H9 (cell line): ENCODE measurements around the gene CDH16. TPM values are rescaled to one million over a fixed set of nuclear protein-coding genes. Genes with fewer than 3 reads are reported as not detected.

Experiments
- DNase-seq: peaks from one replicate; pipeline ENCODE4 v3.0.0-alpha.2; 2017
- H2AFZ ChIP-seq: one replicate; pipeline ENCODE4 v1.6.1; 2013; ENCODE audit warnings: mild to moderate bottlenecking, low read length, control low read depth, moderate library complexity
- H2AK5ac ChIP-seq: 2 replicates; pipeline ENCODE4 v1.6.1; 2013; ENCODE audit warnings: low read length, control low read depth, mixed read lengths; ENCODE audit not compliant: insufficient read length
- H2BK120ac ChIP-seq: one replicate; pipeline ENCODE4 v1.6.1; 2013; ENCODE audit warnings: low read depth, mild to moderate bottlenecking, low read length, control low read depth, inconsistent platforms; ENCODE audit not compliant: poor library complexity, severe bottlenecking
- H2BK12ac ChIP-seq: 2 replicates; pipeline ENCODE4 v1.6.1; 2013; ENCODE audit warnings: low read length, control low read depth, mixed read lengths, low read depth; ENCODE audit not compliant: insufficient read length
- H2BK15ac ChIP-seq: 2 replicates; pipeline ENCODE4 v1.6.1; 2013; ENCODE audit warnings: low read depth, low read length, control low read depth
- H2BK20ac ChIP-seq: one replicate; pipeline ENCODE4 v1.6.1; 2013; ENCODE audit warnings: low read depth, mild to moderate bottlenecking, low read length, control low read depth, inconsistent platforms; ENCODE audit not compliant: poor library complexity, severe bottlenecking
- H2BK5ac ChIP-seq: 2 replicates; pipeline ENCODE4 v1.6.1; 2013; ENCODE audit warnings: low read length, control low read depth, mixed read lengths; ENCODE audit not compliant: insufficient read length
- H3K14ac ChIP-seq: 2 replicates; pipeline ENCODE4 v1.6.1; 2013; ENCODE audit warnings: low read length, control low read depth; ENCODE audit not compliant: insufficient read depth
- H3K18ac ChIP-seq: 2 replicates; pipeline ENCODE4 v1.6.1; 2013; ENCODE audit warnings: low read depth, mild to moderate bottlenecking, mixed read lengths, low read length, control low read depth; ENCODE audit not compliant: insufficient read length
- H3K23ac ChIP-seq: 2 replicates; pipeline ENCODE4 v1.6.1; 2013; ENCODE audit warnings: low read length, control low read depth, mixed read lengths, low read depth; ENCODE audit not compliant: insufficient read length
- H3K23me2 ChIP-seq: 2 replicates; pipeline ENCODE4 v1.6.1; 2013; ENCODE audit warnings: low read depth, mild to moderate bottlenecking, mixed read lengths, low read length, control low read depth; ENCODE audit not compliant: insufficient read length, poor library complexity, severe bottlenecking
- H3K27ac ChIP-seq: 2 replicates; pipeline ENCODE4 v1.5.1; 2013; ENCODE audit warnings: low read length, control low read depth, mixed read lengths, low read depth; ENCODE audit not compliant: insufficient read length
- H3K27me3 ChIP-seq: 2 replicates; pipeline ENCODE4 v1.6.1; 2013; ENCODE audit warnings: low read length, control low read depth, inconsistent platforms; ENCODE audit not compliant: insufficient read depth
- H3K4ac ChIP-seq: 2 replicates; pipeline ENCODE4 v1.6.1; 2013; ENCODE audit warnings: low read depth, mild to moderate bottlenecking, control low read depth, inconsistent platforms, low read length, moderate library complexity
- H3K4me1 ChIP-seq: 2 replicates; pipeline ENCODE4 v1.6.1; 2013; ENCODE audit warnings: low read length, control low read depth, inconsistent platforms; ENCODE audit not compliant: insufficient read depth
- H3K4me2 ChIP-seq: 2 replicates; pipeline ENCODE4 v1.6.1; 2013; ENCODE audit warnings: low read length, control low read depth, mixed read lengths; ENCODE audit not compliant: insufficient read length, insufficient read depth
- H3K56ac ChIP-seq: 2 replicates; pipeline ENCODE4 v1.6.1; 2013; ENCODE audit warnings: low read depth, mild to moderate bottlenecking, mixed read lengths, low read length, control low read depth; ENCODE audit not compliant: insufficient read length
- H3K79me1 ChIP-seq: 2 replicates; pipeline ENCODE4 v1.6.1; 2013; ENCODE audit warnings: low read depth, mild to moderate bottlenecking, moderate library complexity, low read length, control low read depth, inconsistent platforms; ENCODE audit not compliant: insufficient read depth, poor library complexity, severe bottlenecking
- H3K79me2 ChIP-seq: 2 replicates; pipeline ENCODE4 v1.6.1; 2013; ENCODE audit warnings: low read length, control low read depth, inconsistent platforms; ENCODE audit not compliant: insufficient read depth
- H3K9ac ChIP-seq: 2 replicates; pipeline ENCODE4 v1.6.1; 2013; ENCODE audit warnings: low read length, control low read depth, mixed read lengths; ENCODE audit not compliant: insufficient read length; ENCODE audit errors: extremely low read depth
- H3K9me3 ChIP-seq: one replicate; pipeline ENCODE4 v1.6.1; 2013; ENCODE audit warnings: low read depth, low read length, inconsistent platforms; ENCODE audit not compliant: control insufficient read depth
- H3T11ph ChIP-seq: one replicate; pipeline ENCODE4 v1.6.1; 2013; ENCODE audit warnings: mild to moderate bottlenecking, low read length, control low read depth, inconsistent platforms
- H4K20me1 ChIP-seq: one replicate; pipeline ENCODE4 v1.6.1; 2013; ENCODE audit not compliant: control insufficient read depth, insufficient read length, insufficient read depth
- H4K5ac ChIP-seq: 2 replicates; pipeline ENCODE4 v1.6.1; 2013; ENCODE audit warnings: low read depth, mild to moderate bottlenecking, mixed read lengths, low read length, control low read depth; ENCODE audit not compliant: insufficient read length
- H4K8ac ChIP-seq: replicated peaks from 2 replicates; pipeline ENCODE4 v1.6.1; 2013; ENCODE audit warnings: low read length, control low read depth, mixed read lengths, low read depth; ENCODE audit not compliant: insufficient read length
- H4K91ac ChIP-seq: 2 replicates; pipeline ENCODE4 v1.6.1; 2013; ENCODE audit warnings: low read depth, mild to moderate bottlenecking, moderate library complexity, mixed read lengths, low read length, control low read depth; ENCODE audit not compliant: insufficient read length
- H3K27ac Mint-ChIP-seq, 3 experiments: 2 replicates in 2 of 3; 3 replicates in 1 of 3; pipeline ENCODE4 v1.8.0; 2020 to 2021; ENCODE audit warnings: mixed read lengths in 3 of 3, mild to moderate bottlenecking in 1 of 3, moderate library complexity in 1 of 3
- H3K27me3 Mint-ChIP-seq: 2 replicates; pipeline ENCODE4 v1.8.0; 2021; ENCODE audit warnings: low read depth, mild to moderate bottlenecking, moderate library complexity, mixed read lengths
- H3K36me3 Mint-ChIP-seq, 3 experiments: 2 replicates in 2 of 3; 3 replicates in 1 of 3; pipeline ENCODE4 v1.8.0; 2020 to 2021; ENCODE audit warnings: low read depth in 3 of 3, mixed read lengths in 3 of 3; ENCODE audit not compliant: insufficient read depth in 1 of 3
- H3K4me1 Mint-ChIP-seq, 2 experiments: 2 replicates each; pipeline ENCODE4 v1.8.0; 2020; ENCODE audit warnings: mixed read lengths in 2 of 2
- H3K4me3 Mint-ChIP-seq, 2 experiments: 2 replicates in 1 of 2; 3 replicates in 1 of 2; pipeline ENCODE4 v1.8.0; 2020 to 2021; ENCODE audit warnings: mild to moderate bottlenecking in 2 of 2, mixed read lengths in 2 of 2, moderate library complexity in 1 of 2
- H3K9me3 Mint-ChIP-seq, 2 experiments: 2 replicates in 1 of 2; 3 replicates in 1 of 2; pipeline ENCODE4 v1.8.0; 2020; ENCODE audit warnings: mild to moderate bottlenecking in 2 of 2, mixed read lengths in 2 of 2, moderate library complexity in 1 of 2
- WGBS: extraction: QIAGEN DNeasy Blood & Tissue Kit; methylation state at CpG from one replicate; pipeline ENCODE4 v1.1.7; 2013; ENCODE audit warnings: missing lambda C conversion rate, low lambda C conversion rate, mixed read lengths; ENCODE audit not compliant: insufficient read length; ENCODE audit errors: extremely low coverage; 5-methylcytosine and 5-hydroxymethylcytosine counted together
- total RNA-seq: library from RNA; stranded (reverse); gene quantifications from 2 replicates; pipeline ENCODE4 v1.2.1, GENCODE V29; 2021
- TF ChIP-seq, protein P1 (sequence below): fragments of 200-600 bp; sonication (generic); conservative IDR thresholded peaks from 3 replicates; pipeline ENCODE4 v1.8.0; 2021; ENCODE audit warnings: antibody characterized with exemption, mild to moderate bottlenecking

The CDH16 gene
- total RNA-seq, 1 experiment from 2014 or later, result not detected

DNA sequence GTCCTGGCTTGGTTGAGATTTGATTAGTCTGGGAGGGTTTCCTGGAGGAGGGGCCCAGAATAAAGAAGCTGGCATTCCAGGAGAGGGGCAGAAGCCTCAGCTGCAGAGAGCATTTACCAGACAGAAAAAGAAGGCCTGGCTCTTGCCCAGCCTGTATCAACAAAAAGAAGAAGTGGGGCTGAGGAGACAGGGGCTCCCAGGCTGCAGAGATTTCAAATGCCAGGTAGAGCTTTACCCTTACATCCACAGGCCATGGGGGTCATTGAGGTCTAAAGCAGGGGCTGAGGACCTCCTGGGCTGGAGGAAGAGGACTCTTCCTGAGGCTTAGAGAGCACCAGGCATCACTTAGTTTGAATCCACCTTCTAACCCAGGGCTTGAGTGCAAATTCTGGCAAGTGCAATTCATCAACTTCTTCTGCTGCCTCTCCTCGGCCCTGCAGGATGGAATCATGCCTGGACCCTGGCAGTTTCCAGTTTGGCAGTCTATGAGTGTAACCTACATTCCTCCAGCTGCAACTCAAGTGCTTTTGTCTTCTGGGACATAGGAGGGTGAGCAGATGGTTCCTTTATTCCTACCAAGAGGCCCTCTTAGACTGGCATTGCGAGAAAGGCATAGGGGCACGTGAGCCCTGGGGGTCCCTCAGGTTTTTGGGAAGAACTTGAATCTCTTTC lies 59.2 kb downstream of the CDH16 start:
- Mint-ChIP-seq H3K4me1 (no peaks in the 10 kb centered on the region), H3K9me3 (no peaks in the 10 kb centered on the region), H3K36me3 (no peaks in the 10 kb centered on the region), H3K27ac (peak overlapping the region in 1 of 3 experiments; percentile 74; a peak in 1 of 7 replicates), H3K4me3 (no peak overlapping the region), H3K27me3 (peaks cover 2% of the 10 kb centered on the region)
- H2BK15ac ChIP-seq, result no peak overlapping the region
- no peak overlapping the region for H3K4me2 ChIP-seq
- no peak for DNase-seq
- no peak overlapping the region for H3K9ac ChIP-seq
- no peak overlapping the region for H2BK12ac ChIP-seq
- no peaks in the 10 kb centered on the region for H3K4me1 ChIP-seq
- no peak overlapping the region for H2AFZ ChIP-seq
- H2BK5ac ChIP-seq, result no peak overlapping the region
- peaks cover 2% of the 10 kb centered on the region for H3K23me2 ChIP-seq
- no peaks in the 10 kb centered on the region for H3K9me3 ChIP-seq
- no peaks in the 10 kb centered on the region for H4K20me1 ChIP-seq
- H2BK20ac ChIP-seq, result no peak overlapping the region
- H3K27me3 ChIP-seq, result no peaks in the 10 kb centered on the region
- H3K79me2 ChIP-seq, result no peaks in the 10 kb centered on the region
- TF ChIP-seq, protein P1, sequence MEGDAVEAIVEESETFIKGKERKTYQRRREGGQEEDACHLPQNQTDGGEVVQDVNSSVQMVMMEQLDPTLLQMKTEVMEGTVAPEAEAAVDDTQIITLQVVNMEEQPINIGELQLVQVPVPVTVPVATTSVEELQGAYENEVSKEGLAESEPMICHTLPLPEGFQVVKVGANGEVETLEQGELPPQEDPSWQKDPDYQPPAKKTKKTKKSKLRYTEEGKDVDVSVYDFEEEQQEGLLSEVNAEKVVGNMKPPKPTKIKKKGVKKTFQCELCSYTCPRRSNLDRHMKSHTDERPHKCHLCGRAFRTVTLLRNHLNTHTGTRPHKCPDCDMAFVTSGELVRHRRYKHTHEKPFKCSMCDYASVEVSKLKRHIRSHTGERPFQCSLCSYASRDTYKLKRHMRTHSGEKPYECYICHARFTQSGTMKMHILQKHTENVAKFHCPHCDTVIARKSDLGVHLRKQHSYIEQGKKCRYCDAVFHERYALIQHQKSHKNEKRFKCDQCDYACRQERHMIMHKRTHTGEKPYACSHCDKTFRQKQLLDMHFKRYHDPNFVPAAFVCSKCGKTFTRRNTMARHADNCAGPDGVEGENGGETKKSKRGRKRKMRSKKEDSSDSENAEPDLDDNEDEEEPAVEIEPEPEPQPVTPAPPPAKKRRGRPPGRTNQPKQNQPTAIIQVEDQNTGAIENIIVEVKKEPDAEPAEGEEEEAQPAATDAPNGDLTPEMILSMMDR, result no peak
- no peak overlapping the region for H3K23ac ChIP-seq
- no peak overlapping the region for H2AK5ac ChIP-seq
- no peak overlapping the region for H4K8ac ChIP-seq
- no peak overlapping the region for H3K4ac ChIP-seq
- H3T11ph ChIP-seq, result no peak overlapping the region
- H3K27ac ChIP-seq, result no peak overlapping the region
- no peak overlapping the region for H2BK120ac ChIP-seq
- no peak overlapping the region for H3K14ac ChIP-seq
- WGBS, result no CpG with 5 or more reads among the region's 3 CpGs
- H4K5ac ChIP-seq, result no peak overlapping the region
- no peak overlapping the region for H4K91ac ChIP-seq
- no peaks in the 10 kb centered on the region for H3K79me1 ChIP-seq
- no peak overlapping the region for H3K56ac ChIP-seq
- no peak overlapping the region for H3K18ac ChIP-seq
